IPS-18c (cell line): Measurements from ENCODE around the gene PRODH.
"Not testable (repeated sequence)": the region's sequence is repeated elsewhere in the genome, so short reads cannot be mapped to it uniquely, and the experiment has no call there.

Source experiments
- H3K4me3 ChIP-seq: 2 replicates; pipeline ENCODE4 v1.7.0; 2013; ENCODE audit warnings: low read depth, mild to moderate bottlenecking, low read length, moderate library complexity; ENCODE audit not compliant: insufficient read depth
- H3K9me3 ChIP-seq: one replicate; pipeline ENCODE4 v1.6.1; 2013; ENCODE audit warnings: mild to moderate bottlenecking, low read length, moderate library complexity; ENCODE audit not compliant: control insufficient read depth, insufficient read depth

PRODH gene

GRCh38 chr22:18927573-18927972, 8.5 kb downstream of the PRODH start:
- Histone ChIP-seq H3K4me3 (no peak overlapping the region), H3K9me3 (no peaks in the 10 kb centered on the region)

GRCh38 chr22:18927020-18927419, 9.1 kb downstream of the PRODH start:
- Histone ChIP-seq H3K4me3 (no peak overlapping the region), H3K9me3 (no peaks in the 10 kb centered on the region)

DNA sequence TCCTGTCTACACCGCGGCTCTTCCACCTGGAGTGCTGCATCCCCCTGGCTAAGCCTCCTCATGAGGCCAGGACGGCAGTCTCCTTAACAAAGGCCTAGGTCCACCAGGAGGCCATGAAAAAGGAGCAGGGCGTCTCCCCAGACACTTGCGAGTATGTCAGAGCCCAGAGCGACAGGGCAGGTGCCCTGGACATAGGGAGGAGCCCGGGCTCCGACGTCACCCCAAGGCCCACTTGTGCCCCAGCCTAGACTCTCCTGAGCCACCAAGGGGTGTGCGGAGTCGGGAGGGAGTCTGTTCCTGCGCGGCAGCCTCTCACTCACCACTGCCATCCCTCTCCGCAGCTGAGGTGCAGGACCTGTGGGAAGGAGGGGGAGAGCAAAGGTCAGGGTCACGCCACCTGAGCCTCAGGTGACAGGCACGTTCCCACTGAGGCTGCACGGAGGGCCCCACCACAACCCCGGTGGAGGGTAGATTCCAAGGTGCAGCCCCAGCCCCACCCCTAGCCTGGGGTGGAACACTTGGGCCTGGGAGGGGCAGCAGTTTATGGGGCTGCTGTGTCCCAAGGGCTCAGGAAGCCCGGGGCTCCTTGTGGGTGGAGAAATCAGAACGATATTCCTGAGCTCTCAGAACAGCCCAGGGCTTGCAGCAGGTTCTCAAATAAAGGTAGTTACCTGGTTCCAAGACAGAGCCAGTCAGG, 10.6 kb downstream of the PRODH start:
- no peak overlapping the region for H3K4me3 ChIP-seq
- H3K9me3 ChIP-seq, result no peaks in the 10 kb centered on the region

DNA sequence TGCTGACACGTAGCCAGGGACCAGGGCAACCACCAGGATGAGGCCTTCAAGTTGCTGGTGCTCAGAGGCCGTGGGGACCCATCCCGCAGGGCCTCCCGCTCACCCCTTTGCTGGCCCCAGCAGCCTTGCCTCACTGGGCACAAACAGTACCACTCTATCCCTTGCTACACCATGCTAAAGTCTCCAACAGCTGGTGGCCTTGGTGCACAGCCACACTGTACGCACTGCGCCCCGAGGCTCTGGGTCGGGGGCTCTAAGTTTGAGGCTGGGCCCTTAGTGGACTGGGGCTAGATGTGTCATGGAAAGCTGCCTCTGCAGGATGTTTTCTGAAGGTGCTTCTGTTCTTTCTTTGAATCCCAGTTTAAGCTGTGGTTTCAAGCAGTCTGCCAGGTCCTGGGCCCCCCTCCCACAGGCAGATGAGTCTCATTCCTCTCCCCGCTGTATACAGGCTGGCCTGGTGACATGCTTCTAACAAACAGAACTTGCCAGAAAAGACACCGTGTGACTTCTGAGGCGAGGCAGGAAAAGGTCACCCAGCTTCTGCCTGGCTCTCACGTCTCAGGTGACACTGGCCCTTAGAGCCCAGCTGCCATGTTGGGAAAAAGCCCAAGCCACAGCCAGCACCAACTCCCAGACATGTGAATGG, 15.7 kb downstream of the PRODH start:
- not testable (repeated sequence) for H3K9me3 ChIP-seq, H3K4me3 ChIP-seq

- H3K9me3 ChIP-seq, H3K4me3 ChIP-seq: not testable (repeated sequence)
These were observed 18.3 kb downstream of the PRODH start for GRCh38 chr22:18917818-18918217.

DNA sequence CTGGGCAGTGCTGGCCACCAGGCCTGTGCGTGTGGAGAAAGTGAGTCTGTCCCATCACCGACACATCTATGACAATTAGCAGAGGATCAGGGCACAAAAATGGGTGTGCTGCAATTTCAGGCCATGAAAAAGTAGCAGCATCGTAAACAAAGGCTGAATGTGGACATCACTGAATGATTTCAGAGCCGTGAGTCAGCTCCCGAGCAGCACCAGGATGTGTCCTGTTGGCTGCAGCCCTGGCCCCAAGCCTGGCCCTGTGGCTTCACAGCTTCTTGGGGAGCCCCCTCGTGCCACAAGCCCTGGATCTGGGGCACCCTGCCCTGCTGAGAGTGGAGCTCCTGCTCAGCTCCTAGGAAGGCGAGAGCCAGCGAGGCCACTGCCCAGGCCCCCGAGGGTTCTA, 20.5 kb downstream of the PRODH start:
- H3K4me3 ChIP-seq, H3K9me3 ChIP-seq: not testable (repeated sequence)

- not testable (repeated sequence) for H3K4me3 ChIP-seq
These were observed 21.5 kb downstream of the PRODH start for GRCh38 chr22:18914558-18914957.

GRCh38 chr22:18912264-18912946, 23.7 kb downstream of the PRODH start:
- H3K9me3 ChIP-seq, result not testable (repeated sequence)

More at GRCh38 chr22:18914558-18914957, 21.5 kb downstream of the PRODH start:
- not testable (repeated sequence) for H3K9me3 ChIP-seq

GRCh38 chr22:18911535-18911934, 24.6 kb downstream of the PRODH start:
- H3K4me3 ChIP-seq, H3K9me3 ChIP-seq: not testable (repeated sequence)

More at GRCh38 chr22:18912264-18912946, 23.7 kb downstream of the PRODH start:
- not testable (repeated sequence) for H3K4me3 ChIP-seq

DNA sequence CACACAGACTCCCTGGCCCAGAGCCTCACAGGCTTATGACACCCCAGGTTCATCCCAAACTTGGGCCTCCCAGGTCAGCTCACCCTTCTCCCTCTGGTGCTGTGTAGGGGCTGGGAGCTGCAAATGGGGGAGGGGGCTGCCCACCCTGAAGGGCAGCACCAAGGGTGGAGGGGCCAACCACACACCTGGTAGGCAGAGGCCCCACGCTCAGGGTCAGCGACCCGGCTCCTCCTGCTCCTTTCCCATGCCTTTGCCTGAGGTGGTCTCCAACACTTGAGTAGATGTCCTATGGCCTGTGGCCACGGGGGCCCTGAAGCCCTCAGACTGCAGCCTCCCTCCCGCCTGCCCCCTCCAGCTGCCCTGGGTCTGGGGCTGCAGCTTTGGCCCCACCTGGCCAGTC, 26.5 kb downstream of the PRODH start:
- no peak overlapping the region for H3K4me3 ChIP-seq
- no peaks in the 10 kb centered on the region for H3K9me3 ChIP-seq

- H3K4me3 ChIP-seq, result no peak overlapping the region
- no peaks in the 10 kb centered on the region for H3K9me3 ChIP-seq
These were observed 29.2 kb downstream of the PRODH start for GRCh38 chr22:18906896-18907295.

GRCh38 chr22:18906410-18906745, 29.7 kb downstream of the PRODH start:
- H3K4me3 ChIP-seq, H3K9me3 ChIP-seq: not testable (repeated sequence)

- H3K9me3 ChIP-seq, result no peaks in the 10 kb centered on the region
- H3K4me3 ChIP-seq, result no peak within 1 kb of the TSS
These were observed 30.3 kb downstream of the PRODH start, which contains the start of gene DGCR6 for GRCh38 chr22:18905540-18906409. DGCR6 (plus strand) TSS chr22:18906320; CDS start chr22:18906375, 55 bp downstream.

DNA sequence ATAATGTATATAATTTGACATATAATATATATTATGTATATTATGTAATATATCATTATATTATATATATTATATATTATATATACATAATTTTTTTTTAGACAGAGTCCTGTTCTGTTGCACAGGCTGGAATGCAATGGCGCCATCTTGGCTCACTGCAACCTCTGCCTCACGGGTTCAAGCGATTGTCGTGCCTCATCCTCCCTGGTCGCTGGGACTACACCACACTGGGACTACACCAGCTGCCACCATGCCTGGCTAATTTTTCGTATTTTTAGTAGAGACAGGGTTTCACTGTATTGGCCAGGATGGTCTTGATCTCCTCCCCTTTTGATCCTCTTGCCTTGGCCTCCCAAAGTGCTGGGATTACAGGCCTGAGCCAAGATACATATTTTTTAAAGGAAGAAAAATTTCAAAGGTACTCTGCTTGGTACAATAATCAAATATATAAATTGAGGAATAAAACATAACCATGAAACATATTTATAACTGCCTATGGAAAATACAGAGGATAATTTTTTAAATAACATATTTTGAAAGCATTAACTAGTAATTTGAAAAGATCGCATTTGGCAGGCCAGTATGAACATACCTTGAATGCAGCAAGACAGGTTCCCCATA, 39.9 kb downstream of the PRODH start:
- H3K4me3 ChIP-seq, H3K9me3 ChIP-seq: not testable (repeated sequence)

DNA sequence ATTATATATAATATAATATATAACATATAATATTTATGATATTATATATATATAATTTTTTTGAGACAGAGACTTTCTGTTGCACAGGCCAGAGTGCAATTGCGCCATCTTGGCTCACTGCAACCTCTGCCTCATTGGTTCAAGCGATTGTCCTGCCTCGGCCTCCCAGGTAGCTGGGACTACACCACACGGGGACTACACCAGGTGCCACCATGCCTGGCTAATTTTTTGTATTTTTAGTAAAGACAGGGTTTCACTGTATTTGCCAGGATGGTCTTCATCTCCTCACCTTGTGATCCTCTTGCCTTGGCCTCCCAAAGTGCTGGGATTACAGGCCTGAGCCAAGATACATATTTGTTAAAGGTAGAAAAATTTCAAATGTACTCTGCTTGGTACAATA, 42.3 kb downstream of the PRODH start:
- H3K9me3 ChIP-seq, H3K4me3 ChIP-seq: not testable (repeated sequence)

- not testable (repeated sequence) for H3K9me3 ChIP-seq, H3K4me3 ChIP-seq
These were observed 45.4 kb downstream of the PRODH start for GRCh38 chr22:18890510-18891192.

GRCh38 chr22:18888115-18888514, 48.0 kb downstream of the PRODH start:
- no peak overlapping the region for H3K4me3 ChIP-seq
- no peaks in the 10 kb centered on the region for H3K9me3 ChIP-seq
